Measurements from ENCODE around the gene FGF14. TPM values are rescaled to one million over a fixed set of nuclear protein-coding genes. Genes with fewer than 3 reads are reported as not detected.
A peak's percentile ranks its signal among the peaks of the same experiment; 100 is the strongest.

Gene FGF14
- total RNA-seq, 1 donor from 2014 or later, result 0.22 TPM

GRCh38 chr13:101773062-101773461 is 628.8 kb downstream of the FGF14 start:
- Mint-ChIP-seq H3K36me3 (ENCODE audit: low read depth) (peaks cover 3% of the 10 kb centered on the region), H3K9me3 (ENCODE audit: low read depth) (peaks cover 5% of the 10 kb centered on the region), H3K4me3 (ENCODE audit: unreplicated experiment) (no peak overlapping the region), H3K27me3 (ENCODE audit: low read depth) (peaks cover 6% of the 10 kb centered on the region), H3K4me1 (ENCODE audit: low read depth) (no peaks in the 10 kb centered on the region), H3K27ac (ENCODE audit: unreplicated experiment) (no peak overlapping the region)
- TF ChIP-seq CTCF (IDR thresholded peaks at IDR 0.05), result no peak
- no peak for DNase-seq (ENCODE audit: low spot score)

GRCh38 chr13:101767131-101767530 is 634.7 kb downstream of the FGF14 start:
- H3K9me3 Mint-ChIP-seq (ENCODE audit: low read depth), result peaks cover 16% of the 10 kb centered on the region
- H3K36me3 Mint-ChIP-seq (ENCODE audit: low read depth), result peaks cover 2% of the 10 kb centered on the region
- DNase-seq (ENCODE audit: low spot score), result no peak
- H3K27ac Mint-ChIP-seq (ENCODE audit: unreplicated experiment), result no peak overlapping the region
- TF ChIP-seq CTCF (IDR thresholded peaks at IDR 0.05), result no peak
- peaks cover 10% of the 10 kb centered on the region for H3K4me1 Mint-ChIP-seq (ENCODE audit: low read depth)
- peaks cover 2% of the 10 kb centered on the region for H3K27me3 Mint-ChIP-seq (ENCODE audit: low read depth)
- H3K4me3 Mint-ChIP-seq (ENCODE audit: unreplicated experiment), result no peak overlapping the region

GRCh38 chr13:101763191-101763590 is 638.7 kb downstream of the FGF14 start:
- no peak for TF ChIP-seq CTCF (IDR thresholded peaks at IDR 0.05)
- no peaks in the 10 kb centered on the region for H3K27me3 Mint-ChIP-seq (ENCODE audit: low read depth)
- H3K4me1 Mint-ChIP-seq (ENCODE audit: low read depth), result peaks cover 10% of the 10 kb centered on the region
- H3K9me3 Mint-ChIP-seq (ENCODE audit: low read depth), result peaks cover 11% of the 10 kb centered on the region
- no peak overlapping the region for H3K4me3 Mint-ChIP-seq (ENCODE audit: unreplicated experiment)
- H3K27ac Mint-ChIP-seq (ENCODE audit: unreplicated experiment), result no peak overlapping the region
- no peak for DNase-seq (ENCODE audit: low spot score)
- peaks cover 2% of the 10 kb centered on the region for H3K36me3 Mint-ChIP-seq (ENCODE audit: low read depth)

- DNase-seq (ENCODE audit: low spot score), result no peak
- H3K27ac Mint-ChIP-seq (ENCODE audit: unreplicated experiment), result no peak overlapping the region
- H3K27me3 Mint-ChIP-seq (ENCODE audit: low read depth), result no peaks in the 10 kb centered on the region
- no peaks in the 10 kb centered on the region for H3K36me3 Mint-ChIP-seq (ENCODE audit: low read depth)
- peaks cover 33% of the 10 kb centered on the region for H3K4me1 Mint-ChIP-seq (ENCODE audit: low read depth)
- no peaks in the 10 kb centered on the region for H3K9me3 Mint-ChIP-seq (ENCODE audit: low read depth)
- H3K4me3 Mint-ChIP-seq (ENCODE audit: unreplicated experiment), result no peak overlapping the region
- TF ChIP-seq CTCF (IDR thresholded peaks at IDR 0.05), result peak; percentile 89
These were observed 644.3 kb downstream of the FGF14 start for GRCh38 chr13:101757446-101758039.

GRCh38 chr13:101755228-101755887 is 646.5 kb downstream of the FGF14 start:
- Mint-ChIP-seq H3K4me1 (ENCODE audit: low read depth) (peaks cover 50% of the 10 kb centered on the region), H3K27ac (ENCODE audit: unreplicated experiment) (no peak overlapping the region), H3K36me3 (ENCODE audit: low read depth) (no peaks in the 10 kb centered on the region), H3K27me3 (ENCODE audit: low read depth) (no peaks in the 10 kb centered on the region), H3K4me3 (ENCODE audit: unreplicated experiment) (no peak overlapping the region), H3K9me3 (ENCODE audit: low read depth) (no peaks in the 10 kb centered on the region)
- TF ChIP-seq CTCF (IDR thresholded peaks at IDR 0.05), result no peak
- DNase-seq (ENCODE audit: low spot score), result no peak

All from chondrocyte (in vitro differentiated cells).